ENCODE data around the gene CARF. TPM values are rescaled to one million over a fixed set of nuclear protein-coding genes. Genes with fewer than 3 reads are reported as not detected.
A peak's percentile ranks its signal among the peaks of the same experiment; 100 is the strongest.

The CARF gene
- total RNA-seq, result 14.1 TPM
- polyA plus RNA-seq, result 7.0 TPM
- long read RNA-seq, donor 1, result 0 reads
- long read RNA-seq, donor 2, full-length matches to known transcripts, result 2 of 2 reads
- long read RNA-seq, donor 2, partial matches to known transcripts, result 0 of 2 reads
- long read RNA-seq, donor 2, other reads (novel, unspliced or antisense), result 0 of 2 reads
- long read RNA-seq, donor 3, result 0 reads
- long read RNA-seq, donor 4, result 0 reads
- long read RNA-seq, donor 5, result 0 reads
- long read RNA-seq, donor 6, partial matches to known transcripts, result 0 of 2 reads
- long read RNA-seq, donor 6, other reads (novel, unspliced or antisense), result 0 of 2 reads
- long read RNA-seq, donor 7, result 0 reads
- long read RNA-seq, donor 8, result 0 reads
- long read RNA-seq, donor 9, partial matches to known transcripts, result 0 of 1 reads
- long read RNA-seq, donor 9, other reads (novel, unspliced or antisense), result 0 of 1 reads
- long read RNA-seq, donor 10, result 0 reads

- Histone ChIP-seq H3K27me3 (ENCODE audit: control insufficient read depth in 2 of 2, insufficient read depth in 1 of 2, low read length in 1 of 2) (no peaks in the 10 kb centered on the region), H3K27ac (ENCODE audit: low read depth in 1 of 2, low read length in 1 of 2) (peak within 1 kb of the TSS; percentile 88 to 96), H3K4me3 (ENCODE audit: low read length in 2 of 2) (peak within 1 kb of the TSS; percentile 63 to 85), H3K4me1 (ENCODE audit: control insufficient read depth in 2 of 2, insufficient read depth in 2 of 2, low read length in 2 of 2) (peaks cover 3 to 5% of the 10 kb centered on the region in 2 donors), H3K9me3 (ENCODE audit: control insufficient read depth in 2 of 2, insufficient read depth in 1 of 2, low read length in 1 of 2) (no peaks in the 10 kb centered on the region), H3K36me3 (ENCODE audit: control insufficient read depth in 2 of 2, insufficient read depth in 2 of 2, low read length in 1 of 2) (no peaks in the 10 kb centered on the region)
- peak; percentile 90 to 98 (median 96) for DNase-seq (ENCODE audit: low read depth in 6 of 9, low spot score in 9 of 9)
- under 1% methylated on average over 39 of the region's 39 CpGs for WGBS
Observed at GRCh38 chr2:202911512-202912341, at the start of gene CARF, which contains the start of gene WDR12. TSS of gene CARF (plus strand) at chr2:202912275. CDS start at chr2:202941903, 29,628 bp downstream. TSS of gene WDR12 (minus strand) at chr2:202911673. CDS start at chr2:202911476, 197 bp downstream.

GRCh38 chr2:202870431-202871299 lies 41.4 kb upstream of the CARF start:
- 8% methylated on average over 37 of the region's 37 CpGs for WGBS
- no peaks in the 10 kb centered on the region for H3K36me3 ChIP-seq (ENCODE audit: control insufficient read depth in 2 of 2, insufficient read depth in 2 of 2, low read length in 1 of 2)
- peak overlapping the region; percentile 80 to 87 for H3K4me3 ChIP-seq (ENCODE audit: low read length in 2 of 2)
- peak overlapping the region; percentile 68 to 73 for H3K27ac ChIP-seq (ENCODE audit: low read depth in 1 of 2, low read length in 1 of 2)
- peaks cover 0 to 5% of the 10 kb centered on the region in 2 donors for H3K27me3 ChIP-seq (ENCODE audit: control insufficient read depth in 2 of 2, insufficient read depth in 1 of 2, low read length in 1 of 2)
- H3K9me3 ChIP-seq (ENCODE audit: control insufficient read depth in 2 of 2, insufficient read depth in 1 of 2, low read length in 1 of 2), result no peaks in the 10 kb centered on the region
- peaks cover 0 to 3% of the 10 kb centered on the region in 2 donors for H3K4me1 ChIP-seq (ENCODE audit: control insufficient read depth in 2 of 2, insufficient read depth in 2 of 2, low read length in 2 of 2)
- peak in 8 of 9 donors; percentile 27 to 75 (median 44) for DNase-seq (ENCODE audit: low read depth in 6 of 9, low spot score in 9 of 9)

GRCh38 chr2:202871300-202872141 lies 40.6 kb upstream of the CARF start, which contains the start of gene ICA1L:
TSS of gene ICA1L (minus strand) at chr2:202871766. CDS start at chr2:202829009, 42,757 bp downstream.
- Histone ChIP-seq H3K4me1 (ENCODE audit: control insufficient read depth in 2 of 2, insufficient read depth in 2 of 2, low read length in 2 of 2) (peaks cover 0 to 3% of the 10 kb centered on the region in 2 donors), H3K9me3 (ENCODE audit: control insufficient read depth in 2 of 2, insufficient read depth in 1 of 2, low read length in 1 of 2) (no peaks in the 10 kb centered on the region), H3K27ac (ENCODE audit: low read depth in 1 of 2, low read length in 1 of 2) (peak within 1 kb of the TSS; percentile 68 to 73), H3K4me3 (ENCODE audit: low read length in 2 of 2) (peak within 1 kb of the TSS; percentile 80 to 87), H3K27me3 (ENCODE audit: control insufficient read depth in 2 of 2, insufficient read depth in 1 of 2, low read length in 1 of 2) (peaks cover 0 to 5% of the 10 kb centered on the region in 2 donors), H3K36me3 (ENCODE audit: control insufficient read depth in 2 of 2, insufficient read depth in 2 of 2, low read length in 1 of 2) (no peaks in the 10 kb centered on the region)
- DNase-seq (ENCODE audit: low read depth in 6 of 9, low spot score in 9 of 9), result peak in 8 of 9 donors; percentile 5 to 69 (median 30)
- under 1% methylated on average over 93 of the region's 93 CpGs for WGBS

GRCh38 chr2:202877699-202878098 lies 34.4 kb upstream of the CARF start:
- H3K4me3 ChIP-seq (ENCODE audit: low read length in 2 of 2), result no peak overlapping the region
- H3K27me3 ChIP-seq (ENCODE audit: control insufficient read depth in 2 of 2, insufficient read depth in 1 of 2, low read length in 1 of 2), result no peaks in the 10 kb centered on the region
- H3K9me3 ChIP-seq (ENCODE audit: control insufficient read depth in 2 of 2, insufficient read depth in 1 of 2, low read length in 1 of 2), result no peaks in the 10 kb centered on the region
- H3K4me1 ChIP-seq (ENCODE audit: control insufficient read depth in 2 of 2, insufficient read depth in 2 of 2, low read length in 2 of 2), result no peaks in the 10 kb centered on the region
- no peak for DNase-seq (ENCODE audit: low read depth in 6 of 9, low spot score in 9 of 9)
- WGBS, result over 99% methylated on average over 2 of the region's 2 CpGs
- H3K36me3 ChIP-seq (ENCODE audit: control insufficient read depth in 2 of 2, insufficient read depth in 2 of 2, low read length in 1 of 2), result peaks cover 0 to 17% of the 10 kb centered on the region in 2 donors
- no peak overlapping the region for H3K27ac ChIP-seq (ENCODE audit: low read depth in 1 of 2, low read length in 1 of 2)

- Histone ChIP-seq H3K27me3 (ENCODE audit: control insufficient read depth in 2 of 2, insufficient read depth in 1 of 2, low read length in 1 of 2) (no peaks in the 10 kb centered on the region), H3K4me1 (ENCODE audit: control insufficient read depth in 2 of 2, insufficient read depth in 2 of 2, low read length in 2 of 2) (no peaks in the 10 kb centered on the region), H3K9me3 (ENCODE audit: control insufficient read depth in 2 of 2, insufficient read depth in 1 of 2, low read length in 1 of 2) (no peaks in the 10 kb centered on the region), H3K27ac (ENCODE audit: low read depth in 1 of 2, low read length in 1 of 2) (no peak overlapping the region), H3K4me3 (ENCODE audit: low read length in 2 of 2) (no peak overlapping the region), H3K36me3 (ENCODE audit: control insufficient read depth in 2 of 2, insufficient read depth in 2 of 2, low read length in 1 of 2) (peaks cover 8 to 30% of the 10 kb centered on the region in 2 donors)
- no peak for DNase-seq (ENCODE audit: low read depth in 6 of 9, low spot score in 9 of 9)
- WGBS, result 100% methylated on average over 4 of the region's 4 CpGs
Observed at GRCh38 chr2:202881570-202881969, 30.5 kb upstream of the CARF start.

- H3K4me3 ChIP-seq (ENCODE audit: low read length in 2 of 2), result no peak overlapping the region
- no peak overlapping the region for H3K27ac ChIP-seq (ENCODE audit: low read depth in 1 of 2, low read length in 1 of 2)
- no peaks in the 10 kb centered on the region for H3K9me3 ChIP-seq (ENCODE audit: control insufficient read depth in 2 of 2, insufficient read depth in 1 of 2, low read length in 1 of 2)
- 91% methylated on average over 5 of the region's 5 CpGs for WGBS
- DNase-seq (ENCODE audit: low read depth in 6 of 9, low spot score in 9 of 9), result no peak
- peaks cover 12 to 32% of the 10 kb centered on the region in 2 donors for H3K36me3 ChIP-seq (ENCODE audit: control insufficient read depth in 2 of 2, insufficient read depth in 2 of 2, low read length in 1 of 2)
- H3K4me1 ChIP-seq (ENCODE audit: control insufficient read depth in 2 of 2, insufficient read depth in 2 of 2, low read length in 2 of 2), result no peaks in the 10 kb centered on the region
- no peaks in the 10 kb centered on the region for H3K27me3 ChIP-seq (ENCODE audit: control insufficient read depth in 2 of 2, insufficient read depth in 1 of 2, low read length in 1 of 2)
Observed at GRCh38 chr2:202883987-202884675, 27.9 kb upstream of the CARF start.

GRCh38 chr2:202885190-202885589 lies 26.9 kb upstream of the CARF start:
- H3K9me3 ChIP-seq (ENCODE audit: control insufficient read depth in 2 of 2, insufficient read depth in 1 of 2, low read length in 1 of 2), result no peaks in the 10 kb centered on the region
- DNase-seq (ENCODE audit: low read depth in 6 of 9, low spot score in 9 of 9), result no peak
- H3K36me3 ChIP-seq (ENCODE audit: control insufficient read depth in 2 of 2, insufficient read depth in 2 of 2, low read length in 1 of 2), result peaks cover 12 to 25% of the 10 kb centered on the region in 2 donors
- no peaks in the 10 kb centered on the region for H3K27me3 ChIP-seq (ENCODE audit: control insufficient read depth in 2 of 2, insufficient read depth in 1 of 2, low read length in 1 of 2)
- no peak overlapping the region for H3K4me3 ChIP-seq (ENCODE audit: low read length in 2 of 2)
- H3K4me1 ChIP-seq (ENCODE audit: control insufficient read depth in 2 of 2, insufficient read depth in 2 of 2, low read length in 2 of 2), result no peaks in the 10 kb centered on the region
- no peak overlapping the region for H3K27ac ChIP-seq (ENCODE audit: low read depth in 1 of 2, low read length in 1 of 2)
- WGBS, result 98% methylated on average over 7 of the region's 7 CpGs

Data from thymus (tissue), 14 donors.